Measurements from ENCODE around the gene CNTRL. TPM values are rescaled to one million over a fixed set of nuclear protein-coding genes. Genes with fewer than 3 reads are reported as not detected.
"Not testable (repeated sequence)": the region's sequence is repeated elsewhere in the genome, so short reads cannot be mapped to it uniquely, and the experiment has no call there.

CNTRL gene
- total RNA-seq, 6 experiments from 2014 or later, result 3.8 to 10.4 (median 8.8) TPM

GRCh38 chr9:121169094-121169601, 94.4 kb downstream of the CNTRL start:
- H3K4me3 Mint-ChIP-seq, result no peak overlapping the region
- peak; percentile 18 for DNase-seq
- TF ChIP-seq, protein P1, sequence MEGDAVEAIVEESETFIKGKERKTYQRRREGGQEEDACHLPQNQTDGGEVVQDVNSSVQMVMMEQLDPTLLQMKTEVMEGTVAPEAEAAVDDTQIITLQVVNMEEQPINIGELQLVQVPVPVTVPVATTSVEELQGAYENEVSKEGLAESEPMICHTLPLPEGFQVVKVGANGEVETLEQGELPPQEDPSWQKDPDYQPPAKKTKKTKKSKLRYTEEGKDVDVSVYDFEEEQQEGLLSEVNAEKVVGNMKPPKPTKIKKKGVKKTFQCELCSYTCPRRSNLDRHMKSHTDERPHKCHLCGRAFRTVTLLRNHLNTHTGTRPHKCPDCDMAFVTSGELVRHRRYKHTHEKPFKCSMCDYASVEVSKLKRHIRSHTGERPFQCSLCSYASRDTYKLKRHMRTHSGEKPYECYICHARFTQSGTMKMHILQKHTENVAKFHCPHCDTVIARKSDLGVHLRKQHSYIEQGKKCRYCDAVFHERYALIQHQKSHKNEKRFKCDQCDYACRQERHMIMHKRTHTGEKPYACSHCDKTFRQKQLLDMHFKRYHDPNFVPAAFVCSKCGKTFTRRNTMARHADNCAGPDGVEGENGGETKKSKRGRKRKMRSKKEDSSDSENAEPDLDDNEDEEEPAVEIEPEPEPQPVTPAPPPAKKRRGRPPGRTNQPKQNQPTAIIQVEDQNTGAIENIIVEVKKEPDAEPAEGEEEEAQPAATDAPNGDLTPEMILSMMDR (IDR thresholded peaks at IDR 0.05), result peak; percentile 73
- H3K27me3 Mint-ChIP-seq (ENCODE audit: insufficient read depth), result peaks cover 4% of the 10 kb centered on the region
- no peak overlapping the region for H3K27ac Mint-ChIP-seq
- peaks cover 38% of the 10 kb centered on the region for H3K36me3 Mint-ChIP-seq (ENCODE audit: low read depth)
- no peaks in the 10 kb centered on the region for H3K9me3 Mint-ChIP-seq
- H3K4me1 Mint-ChIP-seq (ENCODE audit: low read depth), result peaks cover 12% of the 10 kb centered on the region

DNA sequence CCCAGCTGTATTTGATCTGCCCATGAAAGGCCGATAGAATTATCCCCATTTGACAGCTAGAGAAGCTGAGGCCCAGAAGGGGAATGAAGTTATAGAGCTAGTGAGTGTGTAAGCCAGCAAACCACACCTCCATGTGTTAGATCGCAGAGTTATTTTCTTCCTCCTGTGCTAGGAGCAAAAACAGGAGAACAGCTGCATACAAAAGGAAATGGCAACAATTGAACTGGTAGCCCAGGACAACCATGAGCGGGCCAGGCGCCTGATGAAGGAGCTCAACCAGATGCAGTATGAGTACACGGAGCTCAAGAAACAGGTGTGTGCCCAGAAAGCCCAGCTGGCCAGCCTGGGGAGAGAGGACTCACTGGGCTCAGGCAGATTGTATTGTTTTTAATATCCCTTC, 96.5 kb downstream of the CNTRL start:
- Mint-ChIP-seq H3K9me3 (no peaks in the 10 kb centered on the region), H3K4me1 (ENCODE audit: low read depth) (peaks cover 12% of the 10 kb centered on the region), H3K27me3 (ENCODE audit: insufficient read depth) (peaks cover 4% of the 10 kb centered on the region), H3K27ac (no peak overlapping the region), H3K36me3 (ENCODE audit: low read depth) (peaks cover 44% of the 10 kb centered on the region), H3K4me3 (no peak overlapping the region)
- no peak for DNase-seq
- TF ChIP-seq, protein P1 (IDR thresholded peaks at IDR 0.05), result no peak

- TF ChIP-seq, protein P1 (IDR thresholded peaks at IDR 0.05), result no peak
- H3K27ac Mint-ChIP-seq, result no peak overlapping the region; the same call in 1 of the 2 replicates
- H3K27me3 Mint-ChIP-seq (ENCODE audit: insufficient read depth), result peaks cover 4% of the 10 kb centered on the region
- no peak for DNase-seq
- H3K4me3 Mint-ChIP-seq, result no peak overlapping the region
- peaks cover 42% of the 10 kb centered on the region for H3K36me3 Mint-ChIP-seq (ENCODE audit: low read depth)
- peaks cover 12% of the 10 kb centered on the region for H3K4me1 Mint-ChIP-seq (ENCODE audit: low read depth)
- H3K9me3 Mint-ChIP-seq, result no peaks in the 10 kb centered on the region
These were observed 98.2 kb downstream of the CNTRL start for GRCh38 chr9:121172726-121173487.

- H3K4me1 Mint-ChIP-seq (ENCODE audit: low read depth), result peaks cover 12% of the 10 kb centered on the region
- peaks cover 4% of the 10 kb centered on the region for H3K27me3 Mint-ChIP-seq (ENCODE audit: insufficient read depth)
- TF ChIP-seq, protein P1 (IDR thresholded peaks at IDR 0.05), result no peak
- no peak for DNase-seq
- peaks cover 38% of the 10 kb centered on the region for H3K36me3 Mint-ChIP-seq (ENCODE audit: low read depth)
- H3K4me3 Mint-ChIP-seq, result no peak overlapping the region
- H3K27ac Mint-ChIP-seq, result no peak overlapping the region
- no peaks in the 10 kb centered on the region for H3K9me3 Mint-ChIP-seq
These were observed 98.7 kb downstream of the CNTRL start for GRCh38 chr9:121173501-121173900.

DNA sequence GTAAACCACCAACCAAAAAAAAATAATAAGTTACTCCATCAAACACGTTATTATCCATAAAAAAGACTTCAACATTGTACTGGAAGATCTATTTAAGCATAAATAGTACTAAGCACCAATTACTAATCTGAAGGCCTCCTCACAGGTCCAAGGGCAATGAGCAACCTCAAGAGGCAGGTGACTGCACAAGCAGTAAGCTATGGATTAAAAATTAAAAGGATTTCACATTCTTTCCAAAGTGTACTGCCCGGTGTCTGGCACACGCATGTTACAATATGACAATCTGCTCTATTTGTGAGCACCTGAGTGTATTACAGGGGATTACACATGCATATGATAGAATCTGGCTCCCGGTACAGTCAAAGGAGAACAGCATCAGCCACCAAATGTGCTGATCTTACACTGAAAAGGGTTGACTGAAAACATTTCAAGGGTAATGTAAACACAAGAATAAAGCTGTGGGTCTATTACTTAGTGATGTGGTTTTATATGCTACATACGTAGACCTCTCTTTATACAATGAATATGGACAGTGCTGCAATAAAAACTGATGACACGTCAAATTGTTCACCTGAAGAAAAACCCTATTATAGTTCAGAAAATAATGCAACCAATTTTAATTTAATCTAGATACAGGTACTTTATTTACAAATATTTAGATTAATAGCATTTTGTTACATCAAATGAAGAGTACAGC, 104.1 kb downstream of the CNTRL start:
- no peak overlapping the region for H3K4me3 Mint-ChIP-seq
- TF ChIP-seq, protein P1 (IDR thresholded peaks at IDR 0.05), result no peak
- H3K36me3 Mint-ChIP-seq (ENCODE audit: low read depth), result peaks cover 28% of the 10 kb centered on the region

DNA sequence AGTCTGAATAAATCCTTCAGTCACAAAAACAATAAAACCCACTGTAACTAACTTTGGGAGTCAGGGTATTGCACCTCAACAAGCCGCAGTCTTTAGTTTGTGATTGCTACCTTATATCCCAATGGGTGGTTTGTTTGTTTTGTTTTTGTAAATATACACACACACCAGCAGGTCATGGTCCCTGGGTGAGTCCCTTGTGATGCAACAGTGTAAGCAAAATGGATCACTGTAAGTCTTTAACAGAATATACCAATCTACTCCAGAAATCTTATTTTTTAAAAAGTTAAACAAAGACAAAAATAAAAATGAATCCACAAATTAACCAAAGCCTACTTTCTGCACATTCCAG, 104.6 kb downstream of the CNTRL start:
- Mint-ChIP-seq H3K36me3 (ENCODE audit: low read depth) (peaks cover 25% of the 10 kb centered on the region), H3K4me1 (ENCODE audit: low read depth) (peaks cover 22% of the 10 kb centered on the region)
- H3K27me3 Mint-ChIP-seq (ENCODE audit: insufficient read depth); H3K9me3 Mint-ChIP-seq; H3K27ac Mint-ChIP-seq; DNase-seq; H3K4me3 Mint-ChIP-seq: not testable (repeated sequence)

More for the DNA sequence above, 104.1 kb downstream of the CNTRL start:
- Mint-ChIP-seq H3K27ac (no peak overlapping the region), H3K27me3 (ENCODE audit: insufficient read depth) (no peaks in the 10 kb centered on the region), H3K4me1 (ENCODE audit: low read depth) (peaks cover 20% of the 10 kb centered on the region), H3K9me3 (no peaks in the 10 kb centered on the region)
- no peak for DNase-seq
